A673 (cell line): ENCODE data around the gene FAM83D.

Experiments
- EZH2 ChIP-seq: fragments of 200-600 bp; sonication (generic); IDR thresholded peaks from 2 replicates; pipeline ENCODE4 v1.6.1; 2017; ENCODE audit warnings: borderline replicate concordance, low read depth, mild to moderate bottlenecking, mixed read lengths, antibody characterized with exemption, low read length; ENCODE audit not compliant: poor library complexity, severe bottlenecking
- TF ChIP-seq, protein P1 (sequence below): fragments of 300-800, 200-600 bp; sonication (generic); conservative IDR thresholded peaks from 2 replicates; pipeline ENCODE4 v1.5.1; 2017; ENCODE audit warnings: low read depth, mild to moderate bottlenecking, antibody characterized with exemption, low read length, moderate library complexity, mixed read lengths

DNA sequence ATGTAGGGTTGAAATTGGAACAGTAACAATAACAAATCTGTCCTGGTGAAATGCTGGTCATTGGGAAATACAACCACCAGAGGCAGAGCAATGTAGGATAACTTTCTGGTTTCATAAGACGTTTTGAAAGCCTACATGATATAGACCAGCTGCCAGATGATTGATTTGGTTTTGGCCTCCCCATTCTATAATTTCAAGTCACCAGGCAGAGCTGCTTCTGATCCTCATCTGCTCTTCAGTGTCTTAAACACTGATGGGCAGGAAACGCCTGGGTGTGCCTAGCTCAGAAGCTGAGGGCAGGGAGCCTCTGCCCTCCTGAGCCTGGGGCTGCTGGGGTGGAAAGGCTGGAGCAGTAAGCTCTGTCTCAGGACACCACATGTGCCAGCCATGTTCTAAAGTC lies 60.4 kb downstream of the FAM83D start:
- TF ChIP-seq, protein P1, sequence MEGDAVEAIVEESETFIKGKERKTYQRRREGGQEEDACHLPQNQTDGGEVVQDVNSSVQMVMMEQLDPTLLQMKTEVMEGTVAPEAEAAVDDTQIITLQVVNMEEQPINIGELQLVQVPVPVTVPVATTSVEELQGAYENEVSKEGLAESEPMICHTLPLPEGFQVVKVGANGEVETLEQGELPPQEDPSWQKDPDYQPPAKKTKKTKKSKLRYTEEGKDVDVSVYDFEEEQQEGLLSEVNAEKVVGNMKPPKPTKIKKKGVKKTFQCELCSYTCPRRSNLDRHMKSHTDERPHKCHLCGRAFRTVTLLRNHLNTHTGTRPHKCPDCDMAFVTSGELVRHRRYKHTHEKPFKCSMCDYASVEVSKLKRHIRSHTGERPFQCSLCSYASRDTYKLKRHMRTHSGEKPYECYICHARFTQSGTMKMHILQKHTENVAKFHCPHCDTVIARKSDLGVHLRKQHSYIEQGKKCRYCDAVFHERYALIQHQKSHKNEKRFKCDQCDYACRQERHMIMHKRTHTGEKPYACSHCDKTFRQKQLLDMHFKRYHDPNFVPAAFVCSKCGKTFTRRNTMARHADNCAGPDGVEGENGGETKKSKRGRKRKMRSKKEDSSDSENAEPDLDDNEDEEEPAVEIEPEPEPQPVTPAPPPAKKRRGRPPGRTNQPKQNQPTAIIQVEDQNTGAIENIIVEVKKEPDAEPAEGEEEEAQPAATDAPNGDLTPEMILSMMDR = no peak
- no peak for TF ChIP-seq EZH2
